GM19372 (cell line): ENCODE results near the gene SS18.

Source experiments
- ATAC-seq: cut with Tn5 transposase; IDR thresholded peaks from one replicate; pipeline ENCODE4 v1.9.1; 2021; ENCODE audit warnings: mild to moderate bottlenecking, low read depth, moderate library complexity; ENCODE audit not compliant: unreplicated experiment

The SS18 gene

GRCh38 chr18:26074246-26074645, 16.2 kb downstream of the SS18 start:
- ATAC-seq, result no peak

GRCh38 chr18:26073758-26074157, 16.7 kb downstream of the SS18 start:
- no peak for ATAC-seq

GRCh38 chr18:26071725-26072124, 18.7 kb downstream of the SS18 start:
- no peak for ATAC-seq

GRCh38 chr18:26071020-26071419, 19.4 kb downstream of the SS18 start:
- ATAC-seq, result no peak

- ATAC-seq, result no peak
Observed at GRCh38 chr18:26059357-26059756, 31.1 kb downstream of the SS18 start.

- ATAC-seq, result no peak
Observed at GRCh38 chr18:26057344-26057773, 33.1 kb downstream of the SS18 start.

- ATAC-seq, result no peak
Observed at GRCh38 chr18:26056291-26056690, 34.1 kb downstream of the SS18 start.

- no peak for ATAC-seq
Observed at GRCh38 chr18:26052505-26052904, 37.9 kb downstream of the SS18 start.

GRCh38 chr18:26051843-26052242, 38.6 kb downstream of the SS18 start:
- ATAC-seq, result no peak

GRCh38 chr18:26046419-26047077, 43.9 kb downstream of the SS18 start:
- no peak for ATAC-seq

GRCh38 chr18:26044807-26045206, 45.6 kb downstream of the SS18 start:
- ATAC-seq, result no peak

- no peak for ATAC-seq
Observed at GRCh38 chr18:26040051-26040656, 50.3 kb downstream of the SS18 start.

- no peak for ATAC-seq
Observed at GRCh38 chr18:26039203-26039602, 51.2 kb downstream of the SS18 start.

- no peak for ATAC-seq
Observed at GRCh38 chr18:26036635-26037034, 53.8 kb downstream of the SS18 start.

- no peak for ATAC-seq
Observed at GRCh38 chr18:26034850-26035497, 55.4 kb downstream of the SS18 start.

- no peak for ATAC-seq
Observed at GRCh38 chr18:26022585-26022984, 67.8 kb downstream of the SS18 start.

- no peak for ATAC-seq
Observed at GRCh38 chr18:26021061-26021754, 69.2 kb downstream of the SS18 start.

GRCh38 chr18:26017929-26018328, 72.5 kb downstream of the SS18 start:
- ATAC-seq, result no peak

- ATAC-seq, result no peak
Observed at GRCh38 chr18:26014462-26014861, 76.0 kb downstream of the SS18 start.

- ATAC-seq, result no peak
Observed at GRCh38 chr18:26008619-26009018, 81.8 kb downstream of the SS18 start.

- ATAC-seq, result no peak
Observed at GRCh38 chr18:26008096-26008495, 82.3 kb downstream of the SS18 start.
